Retina (tissue), 1 donor: ENCODE measurements around the gene MVP.

Experiments used
- DNase-seq: peaks from one replicate; pipeline ENCODE4 v3.0.0-alpha.2; 2016

The MVP gene

DNA sequence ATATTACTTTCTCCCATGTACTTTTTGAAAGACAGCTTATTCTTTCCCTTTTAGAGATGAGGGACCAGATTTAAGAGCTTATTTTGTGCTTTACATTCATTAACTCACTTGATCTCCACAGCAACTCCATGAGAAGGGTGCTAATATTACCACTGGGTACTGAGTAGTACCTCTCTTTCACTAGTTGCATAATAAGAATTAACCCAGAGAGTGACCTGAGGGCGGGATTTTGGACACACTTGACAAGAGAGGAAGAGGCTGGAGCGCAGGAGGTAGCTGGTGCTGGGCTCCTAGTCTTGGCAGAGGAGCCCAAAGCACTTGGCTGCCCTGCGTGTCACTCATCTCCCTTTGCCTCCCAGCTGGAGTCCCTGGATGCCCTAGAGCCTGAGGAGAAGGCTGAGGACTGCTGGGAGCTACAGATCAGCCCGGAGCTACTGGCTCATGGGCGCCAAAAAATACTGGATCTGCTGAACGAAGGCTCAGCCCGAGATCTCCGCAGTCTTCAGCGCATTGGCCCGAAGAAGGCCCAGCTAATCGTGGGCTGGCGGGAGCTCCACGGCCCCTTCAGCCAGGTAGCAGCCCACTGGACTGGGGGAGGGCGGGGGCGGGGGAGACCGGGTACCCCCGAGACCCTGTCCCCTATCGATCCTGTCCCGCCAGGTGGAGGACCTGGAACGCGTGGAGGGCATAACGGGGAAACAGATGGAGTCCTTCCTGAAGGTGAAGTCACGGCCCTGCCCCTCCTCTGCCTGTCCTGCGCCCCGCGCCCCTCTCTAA is 15.6 kb upstream of the MVP start:
- DNase-seq = no peak

DNA sequence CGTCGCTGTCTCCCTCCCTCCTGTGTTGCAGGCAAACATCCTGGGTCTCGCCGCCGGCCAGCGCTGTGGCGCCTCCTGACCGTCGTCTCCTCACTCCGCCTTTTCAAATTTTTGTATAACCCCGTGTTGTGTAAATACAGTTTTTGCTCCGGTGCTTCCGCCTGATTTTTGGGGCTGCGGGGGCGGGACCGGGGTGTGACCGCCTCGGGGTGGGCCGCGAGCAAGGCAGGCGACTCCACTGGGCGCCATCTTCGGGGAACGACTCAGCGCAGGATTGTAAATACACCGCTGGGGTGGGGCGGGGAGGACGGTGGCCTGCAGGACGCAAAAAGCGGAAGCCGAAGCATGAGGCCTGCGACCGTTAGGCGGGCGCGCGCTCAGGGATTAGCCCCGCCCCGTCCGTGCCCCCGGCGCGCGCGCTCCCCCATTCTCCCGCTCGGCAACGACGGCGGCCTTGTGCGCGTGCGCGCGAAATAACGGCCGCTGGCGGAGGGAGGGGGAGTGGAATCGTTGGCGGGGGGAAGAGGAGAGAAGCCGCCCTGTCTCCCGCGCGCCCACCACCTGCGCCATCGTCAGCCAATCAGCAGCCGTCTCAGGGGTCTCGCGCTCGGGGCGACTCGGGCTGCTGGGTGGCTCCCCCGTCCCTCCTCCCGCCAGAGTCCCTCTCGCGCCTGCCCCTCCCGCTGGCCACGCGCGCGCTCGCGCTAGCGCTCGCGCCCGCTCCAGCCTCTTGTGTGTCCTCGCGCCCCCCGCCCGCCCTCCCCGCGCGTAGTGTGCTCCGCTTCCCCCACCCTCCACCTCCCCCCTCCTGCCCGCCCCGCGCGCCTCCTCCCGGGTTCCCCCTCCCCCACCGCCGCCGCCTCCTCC is 14.8 kb upstream of the MVP start:
- peak; percentile 99 for DNase-seq

DNA sequence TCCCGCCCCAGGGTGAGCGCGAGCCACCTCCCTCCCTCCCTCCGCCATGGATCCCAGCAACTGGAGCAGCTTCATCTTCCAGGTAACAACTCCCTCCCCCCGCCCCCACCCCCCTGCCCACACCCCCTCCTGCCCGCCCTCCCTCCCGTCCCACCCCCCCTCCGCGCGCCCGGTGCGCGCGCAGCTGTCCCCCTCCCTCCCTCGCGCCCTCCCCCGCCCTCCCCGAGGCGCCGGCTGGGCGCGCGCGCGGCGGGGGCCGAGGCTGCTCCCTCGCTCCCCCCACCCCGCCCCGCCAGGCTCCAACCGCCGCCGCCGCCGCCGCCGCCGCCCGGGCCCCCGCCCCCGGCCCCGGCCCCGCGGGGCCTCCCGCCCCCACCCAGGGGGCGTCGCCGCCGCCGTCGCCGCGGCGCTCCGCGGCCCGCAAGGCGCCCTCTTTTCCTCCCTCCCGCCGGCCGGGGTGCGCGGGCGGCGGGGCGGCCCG is 14.1 kb upstream of the MVP start, which contains the start of gene MAZ:
Gene MAZ, plus strand, starts transcription at position 431 of the 481 bp plus-strand sequence. CDS start 173 bp downstream, outside the sequence.
- no peak for DNase-seq

DNA sequence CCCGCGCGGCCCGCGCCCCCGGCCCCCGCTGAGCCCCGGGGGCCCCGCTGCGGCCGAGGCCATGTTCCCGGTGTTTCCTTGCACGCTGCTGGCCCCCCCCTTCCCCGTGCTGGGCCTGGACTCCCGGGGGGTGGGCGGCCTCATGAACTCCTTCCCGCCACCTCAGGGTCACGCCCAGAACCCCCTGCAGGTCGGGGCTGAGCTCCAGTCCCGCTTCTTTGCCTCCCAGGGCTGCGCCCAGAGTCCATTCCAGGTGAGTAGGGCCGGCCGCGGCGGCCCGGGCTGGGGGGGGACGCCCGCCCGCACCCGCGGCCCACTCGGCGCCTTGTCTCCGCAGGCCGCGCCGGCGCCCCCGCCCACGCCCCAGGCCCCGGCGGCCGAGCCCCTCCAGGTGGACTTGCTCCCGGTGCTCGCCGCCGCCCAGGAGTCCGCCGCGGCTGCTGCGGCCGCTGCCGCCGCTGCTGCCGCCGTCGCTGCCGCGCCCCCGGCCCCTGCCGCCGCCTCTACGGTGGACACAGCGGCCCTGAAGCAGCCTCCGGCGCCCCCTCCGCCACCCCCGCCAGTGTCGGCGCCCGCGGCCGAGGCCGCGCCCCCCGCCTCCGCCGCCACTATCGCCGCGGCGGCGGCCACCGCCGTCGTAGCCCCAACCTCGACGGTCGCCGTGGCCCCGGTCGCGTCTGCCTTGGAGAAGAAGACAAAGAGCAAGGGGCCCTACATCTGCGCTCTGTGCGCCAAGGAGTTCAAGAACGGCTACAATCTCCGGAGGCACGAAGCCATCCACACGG is 13.4 kb upstream of the MVP start:
- DNase-seq = peak; percentile 65

DNA sequence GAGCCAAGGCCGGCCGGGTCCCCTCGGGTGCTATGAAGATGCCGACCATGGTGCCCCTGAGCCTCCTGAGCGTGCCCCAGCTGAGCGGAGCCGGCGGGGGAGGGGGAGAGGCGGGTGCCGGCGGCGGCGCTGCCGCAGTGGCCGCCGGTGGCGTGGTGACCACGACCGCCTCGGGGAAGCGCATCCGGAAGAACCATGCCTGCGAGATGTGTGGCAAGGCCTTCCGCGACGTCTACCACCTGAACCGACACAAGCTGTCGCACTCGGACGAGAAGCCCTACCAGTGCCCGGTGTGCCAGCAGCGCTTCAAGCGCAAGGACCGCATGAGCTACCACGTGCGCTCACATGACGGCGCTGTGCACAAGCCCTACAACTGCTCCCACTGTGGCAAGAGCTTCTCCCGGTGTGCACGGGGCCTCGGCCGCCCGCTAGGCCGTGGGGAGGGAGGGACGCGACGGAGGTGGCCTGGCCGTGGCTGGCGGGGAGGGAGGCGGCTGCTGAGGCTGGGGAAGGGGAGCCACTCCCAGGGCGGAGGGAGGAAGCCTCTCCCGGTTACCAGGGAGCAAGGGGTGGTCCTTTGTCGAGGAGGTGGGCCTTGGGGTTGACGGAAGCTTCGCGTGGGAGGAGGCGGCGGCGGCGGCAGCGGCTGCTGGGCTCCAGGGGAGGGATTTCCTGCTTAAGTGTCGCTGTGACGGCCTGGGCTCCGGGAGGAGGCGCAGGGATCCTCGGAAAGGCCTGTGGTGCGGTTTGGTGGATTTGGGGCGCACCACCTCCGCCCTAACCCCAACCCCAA is 12.6 kb upstream of the MVP start:
- DNase-seq = peak; percentile 90

DNA sequence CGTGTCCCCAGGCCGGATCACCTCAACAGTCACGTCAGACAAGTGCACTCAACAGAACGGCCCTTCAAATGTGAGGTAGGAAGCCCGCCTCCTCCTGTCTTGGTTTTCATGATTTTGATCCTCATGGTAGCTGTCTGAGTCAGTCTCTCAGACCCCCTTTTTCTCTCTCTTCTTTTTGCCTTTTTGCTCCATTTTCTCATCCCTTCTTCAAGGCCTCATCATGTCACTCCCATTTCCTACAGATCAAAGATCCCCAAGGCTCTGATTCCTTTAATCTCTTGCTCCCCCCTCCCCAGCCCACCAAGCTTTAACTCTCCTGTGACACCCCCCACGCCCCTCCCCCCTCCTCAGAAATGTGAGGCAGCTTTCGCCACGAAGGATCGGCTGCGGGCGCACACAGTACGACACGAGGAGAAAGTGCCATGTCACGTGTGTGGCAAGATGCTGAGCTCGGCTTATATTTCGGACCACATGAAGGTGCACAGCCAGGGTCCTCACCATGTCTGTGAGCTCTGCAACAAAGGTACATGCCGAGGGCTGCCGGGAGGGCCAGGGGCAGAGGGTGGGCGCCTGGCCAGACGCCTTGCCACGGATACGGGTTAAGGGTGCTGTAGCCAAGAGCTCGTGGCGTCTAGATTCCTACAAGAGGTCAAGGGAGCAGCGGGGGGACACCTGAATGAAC is 11.9 kb upstream of the MVP start:
- DNase-seq = no peak

DNA sequence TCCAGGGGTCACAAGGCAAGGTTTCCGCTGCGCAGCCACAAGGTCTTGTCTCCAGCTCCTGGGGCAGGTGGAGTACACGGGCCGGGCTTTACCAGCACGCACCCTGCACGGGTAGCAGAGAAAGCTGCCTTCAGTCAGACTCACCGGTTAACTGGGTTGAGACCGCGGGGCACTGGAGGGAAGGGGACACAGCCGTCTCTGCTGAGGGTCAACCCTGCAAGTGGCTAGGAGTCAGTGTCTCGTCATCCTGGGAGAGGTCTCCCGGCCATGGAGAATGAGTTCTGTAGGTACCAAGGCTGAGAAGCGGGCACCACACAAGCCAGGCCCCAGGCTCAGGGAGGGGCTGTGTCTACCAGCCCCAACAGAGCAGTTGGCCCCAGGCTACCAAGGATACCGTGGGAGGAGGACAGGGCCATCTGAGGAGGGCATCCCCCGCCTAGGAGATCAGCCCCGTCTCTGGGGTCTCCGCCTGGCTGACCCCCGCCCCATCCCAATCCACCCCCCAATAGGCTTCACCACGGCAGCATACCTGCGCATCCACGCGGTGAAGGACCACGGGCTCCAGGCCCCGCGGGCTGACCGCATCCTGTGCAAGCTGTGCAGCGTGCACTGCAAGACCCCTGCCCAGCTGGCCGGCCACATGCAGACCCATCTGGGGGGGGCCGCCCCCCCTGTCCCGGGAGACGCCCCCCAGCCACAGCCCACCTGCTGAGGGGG is 11.1 kb upstream of the MVP start:
- DNase-seq = no peak

DNA sequence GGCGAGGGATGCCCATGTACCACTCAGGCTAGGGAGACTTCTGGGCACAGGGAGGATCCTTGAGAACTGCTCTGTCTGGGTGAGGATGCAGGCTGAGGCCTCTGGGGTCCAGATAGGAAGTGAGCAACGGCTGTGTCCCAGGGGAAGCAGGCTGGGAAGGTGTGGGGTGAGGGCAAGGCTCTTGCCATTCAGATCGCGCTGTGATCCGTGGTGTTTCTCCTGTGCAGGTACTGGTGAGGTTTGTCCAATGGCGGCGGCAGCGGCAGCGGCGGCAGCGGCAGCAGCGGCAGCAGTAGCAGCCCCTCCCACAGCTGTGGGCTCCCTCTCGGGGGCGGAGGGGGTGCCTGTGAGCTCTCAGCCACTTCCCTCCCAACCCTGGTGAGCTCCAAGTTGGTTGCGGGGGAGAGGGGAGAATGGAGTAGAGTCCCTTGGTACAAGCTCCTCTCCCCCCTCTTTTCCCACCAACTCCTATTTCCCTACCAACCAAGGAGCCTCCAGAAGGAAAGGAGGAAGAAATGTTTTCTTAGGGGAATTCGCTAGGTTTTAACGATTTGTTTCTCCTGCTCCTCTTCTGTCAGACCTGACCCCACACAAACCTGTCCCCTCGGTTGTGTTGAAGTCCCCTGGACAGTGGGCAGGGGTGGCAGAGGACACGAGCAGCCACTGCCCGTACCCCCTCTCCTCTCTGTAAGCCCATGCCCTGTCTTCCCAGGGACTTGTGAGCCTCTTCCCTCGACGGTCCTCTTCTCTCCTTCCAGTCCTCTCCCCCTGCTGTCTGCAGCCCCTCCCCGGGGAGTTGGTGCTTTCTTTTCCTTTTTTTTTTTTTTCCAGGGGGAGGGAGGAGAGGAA is 10.2 kb upstream of the MVP start:
- DNase-seq = peak; percentile 58

DNA sequence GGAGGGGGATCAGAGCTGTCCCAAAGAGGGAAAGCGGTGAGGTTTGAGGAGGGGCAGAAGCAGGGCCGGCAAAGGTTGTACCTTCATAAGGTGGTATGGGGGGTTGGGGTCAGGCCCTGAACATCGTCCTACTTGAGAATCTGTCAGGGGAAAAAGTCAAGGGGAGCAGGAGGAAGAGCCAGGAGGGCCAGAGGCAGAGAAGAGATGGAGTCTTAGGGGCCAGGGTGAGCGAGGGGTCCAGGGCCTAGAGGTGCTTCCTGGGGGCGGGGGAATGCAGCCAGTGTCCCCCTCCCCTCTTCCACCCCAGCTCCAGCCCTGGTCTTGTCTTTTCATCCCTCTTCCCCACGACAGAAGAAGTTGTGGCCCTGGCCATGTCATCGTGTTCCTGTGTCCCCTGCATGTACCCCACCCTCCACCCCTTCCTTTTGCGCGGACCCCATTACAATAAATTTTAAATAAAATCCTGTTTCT is 9.5 kb upstream of the MVP start:
- DNase-seq = no peak

DNA sequence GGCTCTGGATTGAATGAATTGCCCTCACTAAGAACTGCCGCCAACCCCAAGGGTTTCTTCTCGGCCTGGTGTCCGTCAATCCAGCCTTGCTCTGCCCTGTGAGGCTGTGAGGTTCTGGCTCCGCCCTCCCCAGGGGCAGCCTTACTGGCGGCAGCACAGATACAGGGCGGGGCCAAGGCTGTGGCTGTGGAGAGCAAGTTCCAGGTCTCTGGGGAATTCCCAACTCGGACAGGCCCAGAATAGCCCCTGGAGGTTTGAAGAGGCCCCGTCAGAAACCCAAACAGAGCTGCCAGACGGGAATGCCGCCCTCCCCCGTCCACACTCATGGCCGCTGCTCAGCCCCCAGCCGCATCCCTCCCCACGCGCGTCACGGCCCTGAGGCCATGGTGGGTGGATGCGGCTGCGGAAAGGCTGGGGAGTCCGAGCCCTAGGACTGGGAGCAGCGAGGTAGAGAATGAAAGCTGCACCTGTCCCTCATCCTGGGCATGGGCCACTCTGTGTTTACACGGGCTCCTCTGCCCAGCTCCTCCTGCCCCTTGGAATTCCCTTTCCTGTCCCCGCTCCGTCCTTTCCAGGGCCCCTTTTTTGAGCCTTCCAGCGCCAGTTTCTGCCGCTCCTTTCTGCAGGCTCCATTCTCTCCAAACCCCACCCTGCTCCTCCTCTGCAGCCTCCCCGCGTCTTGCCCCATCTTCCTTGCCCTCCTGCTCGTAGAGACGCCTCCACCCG is 8.9 kb upstream of the MVP start:
- DNase-seq = peak; percentile 91

DNA sequence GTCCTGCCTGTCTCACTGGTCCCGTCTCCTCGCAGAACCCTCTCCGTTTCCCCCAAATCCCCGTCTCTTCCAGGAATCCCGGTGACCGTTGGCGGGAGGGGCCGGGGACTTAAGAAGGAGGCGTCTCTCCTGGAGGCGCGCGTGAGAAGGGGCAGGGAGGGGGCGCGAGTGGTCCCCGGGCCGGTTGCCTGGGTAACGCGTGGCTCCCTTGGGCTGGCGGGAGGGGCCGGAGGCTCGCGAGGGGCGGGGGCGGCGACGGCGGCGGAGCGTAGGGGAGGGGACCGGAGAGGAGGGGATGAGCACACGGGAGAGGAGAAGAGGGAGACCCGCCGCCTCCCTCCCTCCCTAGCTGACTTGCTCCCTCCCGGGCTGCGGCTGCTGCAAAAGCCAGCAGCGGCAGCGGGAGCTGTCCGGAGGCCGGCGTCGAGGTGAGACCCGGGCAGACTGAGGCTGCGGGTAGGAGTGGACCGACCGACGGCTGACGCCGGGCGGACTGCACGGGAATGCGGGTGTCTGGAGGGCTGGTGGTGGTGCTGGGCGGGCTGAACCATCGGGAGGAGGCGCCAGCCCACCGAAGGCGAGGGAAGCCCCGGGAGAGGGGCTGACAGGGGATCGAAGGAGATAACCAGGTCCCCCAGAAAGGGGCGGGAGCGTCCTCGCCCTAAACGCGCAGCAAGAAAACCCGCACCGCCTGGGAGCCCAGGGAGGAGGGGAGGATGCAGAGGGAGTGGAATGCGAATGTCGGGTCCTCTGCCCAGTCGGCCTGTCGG is 8.2 kb upstream of the MVP start, which contains the start of gene PRRT2:
Gene PRRT2, plus strand, starts transcription at position 298 of the 770 bp plus-strand sequence. CDS start 862 bp downstream, outside the sequence.
- DNase-seq = peak; percentile 92

DNA sequence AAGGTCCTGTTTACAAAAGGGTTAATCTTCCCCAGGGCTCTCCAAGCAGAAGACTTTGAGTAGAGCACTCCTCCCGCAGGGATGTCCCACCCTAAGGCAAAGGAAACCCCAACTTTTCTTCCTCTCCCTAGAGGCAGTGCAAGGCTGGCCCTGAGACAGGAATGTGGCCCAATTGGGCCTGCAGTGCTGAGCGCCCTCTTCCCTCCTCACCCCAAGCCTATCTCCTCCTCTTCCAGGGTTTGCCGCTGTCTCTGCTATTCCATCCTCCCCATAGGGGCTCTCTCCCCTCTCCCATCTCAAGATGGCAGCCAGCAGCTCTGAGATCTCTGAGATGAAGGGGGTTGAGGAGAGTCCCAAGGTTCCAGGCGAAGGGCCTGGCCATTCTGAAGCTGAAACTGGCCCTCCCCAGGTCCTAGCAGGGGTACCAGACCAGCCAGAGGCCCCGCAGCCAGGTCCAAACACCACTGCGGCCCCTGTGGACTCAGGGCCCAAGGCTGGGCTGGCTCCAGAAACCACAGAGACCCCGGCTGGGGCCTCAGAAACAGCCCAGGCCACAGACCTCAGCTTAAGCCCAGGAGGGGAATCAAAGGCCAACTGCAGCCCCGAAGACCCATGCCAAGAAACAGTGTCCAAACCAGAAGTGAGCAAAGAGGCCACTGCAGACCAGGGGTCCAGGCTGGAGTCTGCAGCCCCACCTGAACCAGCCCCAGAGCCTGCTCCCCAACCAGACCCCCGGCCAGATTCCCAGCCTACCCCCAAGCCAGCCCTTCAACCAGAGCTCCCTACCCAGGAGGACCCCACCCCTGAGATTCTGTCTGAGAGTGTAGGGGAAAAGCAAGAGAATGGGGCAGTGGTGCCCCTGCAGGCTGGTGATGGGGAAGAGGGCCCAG is 7.3 kb upstream of the MVP start:
- peak; percentile 65 for DNase-seq

DNA sequence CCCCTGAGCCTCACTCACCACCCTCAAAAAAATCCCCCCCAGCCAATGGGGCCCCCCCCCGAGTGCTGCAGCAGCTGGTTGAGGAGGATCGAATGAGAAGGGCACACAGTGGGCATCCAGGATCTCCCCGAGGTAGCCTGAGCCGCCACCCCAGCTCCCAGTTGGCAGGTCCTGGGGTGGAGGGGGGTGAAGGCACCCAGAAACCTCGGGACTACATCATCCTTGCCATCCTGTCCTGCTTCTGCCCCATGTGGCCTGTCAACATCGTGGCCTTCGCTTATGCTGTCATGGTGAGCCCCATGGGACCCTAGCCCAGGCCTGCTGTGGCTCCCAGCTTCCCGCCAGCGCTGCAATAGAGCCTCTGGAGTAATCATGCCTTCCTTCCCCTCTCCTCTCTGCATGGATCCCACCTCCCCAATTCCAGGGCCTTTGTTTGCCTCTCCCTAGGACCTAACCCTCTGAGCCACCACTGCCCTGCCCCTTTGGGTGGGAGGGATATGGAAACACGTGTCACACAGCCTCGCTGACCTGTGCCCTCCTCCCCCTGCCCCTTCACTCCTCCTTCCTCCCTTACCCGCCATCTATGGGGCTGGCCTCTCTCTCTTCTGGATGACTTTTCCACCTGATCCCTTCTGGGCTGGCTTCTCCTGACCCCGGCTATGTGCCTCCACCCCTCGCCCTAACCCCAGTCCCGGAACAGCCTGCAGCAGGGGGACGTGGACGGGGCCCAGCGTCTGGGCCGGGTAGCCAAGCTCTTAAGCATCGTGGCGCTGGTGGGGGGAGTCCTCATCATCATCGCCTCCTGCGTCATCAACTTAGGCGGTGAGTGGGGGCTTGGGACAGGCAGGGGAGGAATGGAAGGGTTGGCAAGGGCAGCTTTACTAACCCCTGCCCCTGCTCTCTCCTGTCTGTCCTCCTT is 6.4 kb upstream of the MVP start:
- DNase-seq = peak; percentile 60

DNA sequence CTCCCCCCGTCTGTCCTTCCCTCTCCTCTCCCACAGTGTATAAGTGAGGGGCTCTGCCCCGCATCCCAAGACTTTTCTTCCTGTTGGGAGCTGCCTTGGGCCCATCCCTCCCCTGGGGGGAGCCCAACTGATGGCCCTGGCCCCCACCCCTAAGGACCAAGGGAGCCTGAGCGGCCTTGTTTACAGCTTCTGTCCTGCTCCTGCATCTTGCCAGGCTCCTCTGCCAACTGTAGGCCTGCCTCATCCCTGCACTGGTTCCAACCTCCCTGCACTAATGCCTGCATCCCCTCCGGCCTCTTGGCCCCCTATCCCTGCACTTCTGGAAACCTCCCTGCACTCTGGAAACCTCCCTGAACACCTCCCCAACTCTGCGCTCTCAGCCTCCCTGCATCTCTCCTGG is 5.7 kb upstream of the MVP start:
- DNase-seq = no peak

DNA sequence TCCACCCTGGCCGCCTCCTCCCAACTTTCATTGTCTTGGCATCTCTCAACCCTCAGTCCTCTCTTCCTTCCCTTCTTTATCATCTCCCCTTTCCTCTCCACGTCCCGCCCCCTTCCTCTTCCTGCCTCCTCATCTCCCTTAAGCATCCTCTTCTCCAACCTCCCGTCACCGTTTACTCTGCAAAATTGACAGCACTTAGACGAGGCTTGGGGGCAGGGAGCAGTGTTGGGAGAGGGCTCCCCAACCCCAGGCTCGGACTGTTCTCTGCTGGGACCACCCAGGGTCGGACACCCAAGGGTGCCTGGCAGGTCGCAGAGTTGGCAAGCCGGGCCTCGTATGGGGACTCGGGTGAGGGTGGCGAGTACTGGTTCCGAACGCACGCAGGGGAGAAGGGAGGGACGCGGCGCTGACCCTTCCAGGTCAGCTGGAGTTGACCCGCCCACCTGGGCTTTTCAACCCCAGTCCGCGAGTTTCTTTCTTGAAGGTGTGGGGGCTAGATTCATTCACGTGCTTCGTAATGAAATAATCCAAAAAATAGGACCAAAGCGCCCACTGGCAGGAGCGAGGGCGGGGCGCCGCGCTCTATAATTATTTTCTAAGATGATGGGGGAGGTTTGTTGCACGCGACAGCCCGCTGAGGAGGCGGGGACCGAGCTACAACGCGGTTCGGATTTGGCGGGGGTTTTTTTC is 5.1 kb upstream of the MVP start:
- no peak for DNase-seq
